ENCODE data around the gene SLC26A6.

- TF ChIP-seq FOS (IDR thresholded peaks at IDR 0.05; ENCODE audit: borderline replicate concordance, extremely low read depth, insufficient read length) (no peak), RFX5 (IDR thresholded peaks at IDR 0.05; ENCODE audit: low read depth, low read length) (no peak)
Measured at GRCh38 chr3:48592519-48593087, 42.7 kb downstream of the SLC26A6 start.
